ENCODE measurements around the gene HECW1.

DNA sequence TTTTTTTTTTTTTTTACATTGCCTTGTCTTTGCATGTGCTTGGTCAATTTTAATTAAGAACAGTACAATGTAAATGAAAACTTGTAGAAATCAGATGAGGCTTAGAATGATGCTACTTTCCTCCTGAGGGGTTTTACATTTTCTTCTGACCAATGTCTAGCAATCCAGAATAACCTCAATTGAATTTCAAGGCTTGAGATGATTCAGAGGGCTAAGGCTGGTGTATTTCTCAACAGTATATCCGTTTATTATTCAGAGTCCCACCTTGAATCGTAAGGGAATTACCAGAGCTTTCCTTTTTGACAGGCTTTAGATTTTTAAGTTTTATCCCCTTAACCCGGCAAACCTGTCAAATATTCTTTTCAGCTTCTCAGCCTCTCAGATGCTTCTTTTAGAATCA, 239.2 kb downstream of the HECW1 start:
- TF ChIP-seq, protein P1, sequence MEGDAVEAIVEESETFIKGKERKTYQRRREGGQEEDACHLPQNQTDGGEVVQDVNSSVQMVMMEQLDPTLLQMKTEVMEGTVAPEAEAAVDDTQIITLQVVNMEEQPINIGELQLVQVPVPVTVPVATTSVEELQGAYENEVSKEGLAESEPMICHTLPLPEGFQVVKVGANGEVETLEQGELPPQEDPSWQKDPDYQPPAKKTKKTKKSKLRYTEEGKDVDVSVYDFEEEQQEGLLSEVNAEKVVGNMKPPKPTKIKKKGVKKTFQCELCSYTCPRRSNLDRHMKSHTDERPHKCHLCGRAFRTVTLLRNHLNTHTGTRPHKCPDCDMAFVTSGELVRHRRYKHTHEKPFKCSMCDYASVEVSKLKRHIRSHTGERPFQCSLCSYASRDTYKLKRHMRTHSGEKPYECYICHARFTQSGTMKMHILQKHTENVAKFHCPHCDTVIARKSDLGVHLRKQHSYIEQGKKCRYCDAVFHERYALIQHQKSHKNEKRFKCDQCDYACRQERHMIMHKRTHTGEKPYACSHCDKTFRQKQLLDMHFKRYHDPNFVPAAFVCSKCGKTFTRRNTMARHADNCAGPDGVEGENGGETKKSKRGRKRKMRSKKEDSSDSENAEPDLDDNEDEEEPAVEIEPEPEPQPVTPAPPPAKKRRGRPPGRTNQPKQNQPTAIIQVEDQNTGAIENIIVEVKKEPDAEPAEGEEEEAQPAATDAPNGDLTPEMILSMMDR (IDR thresholded peaks at IDR 0.05 in 4 of 5, conservative IDR thresholded peaks at IDR 0.05 in 1 of 5) = no peak
- no peak for TF ChIP-seq POLR2A (IDR thresholded peaks at IDR 0.05)
